ENCODE results near the gene RAPSN.
A peak's percentile ranks its signal among the peaks of the same experiment; 100 is the strongest.

RAPSN gene

GRCh38 chr11:47464483-47464882 lies 15.5 kb upstream of the RAPSN start:
- no peak for DNase-seq

- DNase-seq: no peak
Observed at GRCh38 chr11:47461876-47462275, 12.9 kb upstream of the RAPSN start.

GRCh38 chr11:47460571-47461235 lies 11.8 kb upstream of the RAPSN start:
- DNase-seq: no peak

GRCh38 chr11:47454258-47454671 lies 5.3 kb upstream of the RAPSN start:
- DNase-seq: peak; percentile 52 to 67

- DNase-seq: no peak
Observed at GRCh38 chr11:47453365-47453764, 4.4 kb upstream of the RAPSN start.

- DNase-seq: no peak
Observed at GRCh38 chr11:47451990-47452389, 3.1 kb upstream of the RAPSN start.

GRCh38 chr11:47451436-47451835 lies 2.5 kb upstream of the RAPSN start:
- no peak for DNase-seq

- no peak for DNase-seq
Observed at GRCh38 chr11:47449541-47449940, 605 bp upstream of the RAPSN start.

GRCh38 chr11:47447906-47448305 lies 1.0 kb downstream of the RAPSN start:
- no peak for DNase-seq

- no peak for DNase-seq
Observed at GRCh38 chr11:47446833-47447232, 2.1 kb downstream of the RAPSN start.

GRCh38 chr11:47445840-47446239 lies 3.1 kb downstream of the RAPSN start:
- no peak for DNase-seq

GRCh38 chr11:47443817-47444216 lies 5.1 kb downstream of the RAPSN start:
- DNase-seq: no peak

GRCh38 chr11:47443028-47443700 lies 5.8 kb downstream of the RAPSN start:
- DNase-seq: no peak

- no peak for DNase-seq
Observed at GRCh38 chr11:47442514-47442913, 6.4 kb downstream of the RAPSN start.

GRCh38 chr11:47441421-47441820 lies 7.5 kb downstream of the RAPSN start:
- no peak for DNase-seq

GRCh38 chr11:47440054-47440476 lies 8.9 kb downstream of the RAPSN start:
- no peak for DNase-seq

GRCh38 chr11:47438721-47439120 lies 10.2 kb downstream of the RAPSN start:
- DNase-seq: no peak

GRCh38 chr11:47437746-47438418 lies 11.1 kb downstream of the RAPSN start:
- DNase-seq: no peak

- DNase-seq: no peak
Observed at GRCh38 chr11:47437218-47437745, 11.7 kb downstream of the RAPSN start.

GRCh38 chr11:47436726-47437125 lies 12.2 kb downstream of the RAPSN start:
- DNase-seq: no peak

GRCh38 chr11:47435687-47436086 lies 13.2 kb downstream of the RAPSN start:
- no peak for DNase-seq

GRCh38 chr11:47434011-47434786 lies 14.7 kb downstream of the RAPSN start:
- no peak for DNase-seq

GRCh38 chr11:47433157-47433556 lies 15.8 kb downstream of the RAPSN start:
- no peak for DNase-seq
